Thyroid gland (tissue), 4 donors: Measurements from ENCODE around the gene GRAMD4.

Experiments used
- CTCF ChIP-seq, 6 experiments: fragments of 200-600 bp in 3 of 6; fragments of 450-650 bp in 3 of 6; sonication (generic) in 3 of 6; IDR thresholded peaks; one replicate each; pipeline ENCODE4 v1.5.1; 2016 to 2019; ENCODE audit warnings: antibody characterized with exemption in 6 of 6, mild to moderate bottlenecking in 2 of 6, inconsistent platforms in 1 of 6, moderate library complexity in 1 of 6
- POLR2A ChIP-seq, 2 donors: fragments of 450-650 bp; IDR thresholded peaks; one replicate each; pipeline ENCODE4 v1.6.1; 2017; ENCODE audit warnings: antibody characterized with exemption in 2 of 2, mild to moderate bottlenecking in 2 of 2, moderate library complexity in 1 of 2

GRCh38 chr22:46699091-46699490, 78.9 kb downstream of the GRAMD4 start:
- TF ChIP-seq CTCF (IDR thresholded peaks at IDR 0.05), result no peak
- TF ChIP-seq POLR2A (IDR thresholded peaks at IDR 0.05), result no peak
